Esophagus squamous epithelium (tissue), 4 donors: ENCODE measurements around the gene RGS6.

Source experiments
- CTCF ChIP-seq, 6 experiments: fragments of 450-650 bp in 4 of 6; fragments of 200-600 bp in 2 of 6; sonication (generic) in 2 of 6; IDR thresholded peaks; one replicate each; pipeline ENCODE4 v1.5.1; 2016 to 2019; ENCODE audit warnings: antibody characterized with exemption in 6 of 6, mild to moderate bottlenecking in 4 of 6, moderate library complexity in 4 of 6
- POLR2A ChIP-seq, 4 donors: fragments of 450-650 bp; IDR thresholded peaks; one replicate each; pipeline ENCODE4 v1.6.1; 2017; ENCODE audit warnings: antibody characterized with exemption in 4 of 4, mild to moderate bottlenecking in 4 of 4, moderate library complexity in 3 of 4

DNA sequence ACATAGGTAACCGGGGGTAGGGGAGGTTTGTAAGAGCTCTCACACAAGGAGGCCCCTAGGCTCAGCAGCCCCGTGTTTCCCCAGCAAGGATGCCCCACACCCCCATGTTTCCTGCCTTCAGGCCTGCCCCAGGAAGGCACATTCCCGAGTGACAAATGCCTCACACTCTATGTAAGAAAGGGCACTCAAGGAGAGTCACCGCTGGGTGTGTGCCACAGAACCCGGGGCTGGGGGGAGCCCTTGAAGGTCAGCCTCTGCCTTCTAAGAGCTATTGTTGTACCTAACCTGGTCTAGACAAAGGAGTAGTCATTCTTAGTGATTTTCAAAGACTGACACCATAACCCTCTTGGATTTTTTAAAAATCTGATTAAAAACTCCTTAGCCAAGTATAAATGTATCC is 628.1 kb downstream of the RGS6 start:
- TF ChIP-seq CTCF (IDR thresholded peaks at IDR 0.05) (no peak), POLR2A (IDR thresholded peaks at IDR 0.05) (no peak)
